ENCODE measurements around the gene ETHE1.

The ETHE1 gene

DNA sequence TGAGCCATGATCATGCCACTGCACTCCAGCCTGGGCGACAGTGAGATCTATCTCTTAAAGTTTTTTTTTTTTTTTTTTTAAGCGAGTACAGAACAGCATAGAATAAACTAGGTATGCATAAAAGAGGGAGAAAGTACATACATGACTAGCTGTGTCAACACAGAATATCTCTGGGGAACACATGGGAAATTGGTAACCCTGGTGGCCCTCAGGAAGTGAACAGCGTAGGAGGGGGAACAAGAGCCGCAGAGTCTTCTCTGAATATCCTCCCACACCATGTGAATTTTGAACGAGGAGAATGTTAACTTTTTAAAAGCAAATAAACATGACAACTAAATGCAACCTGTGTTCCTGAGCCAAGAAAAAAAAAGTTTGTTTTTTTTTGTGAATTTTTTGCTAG, 37.7 kb downstream of the ETHE1 start:
- Histone ChIP-seq H3K27ac (ENCODE audit: low read depth, low read length) (no peak overlapping the region), H3K9me3 (ENCODE audit: insufficient read depth, low read length) (no peaks in the 10 kb centered on the region), H4K20me1 (ENCODE audit: low read depth, low read length) (no peaks in the 10 kb centered on the region)

DNA sequence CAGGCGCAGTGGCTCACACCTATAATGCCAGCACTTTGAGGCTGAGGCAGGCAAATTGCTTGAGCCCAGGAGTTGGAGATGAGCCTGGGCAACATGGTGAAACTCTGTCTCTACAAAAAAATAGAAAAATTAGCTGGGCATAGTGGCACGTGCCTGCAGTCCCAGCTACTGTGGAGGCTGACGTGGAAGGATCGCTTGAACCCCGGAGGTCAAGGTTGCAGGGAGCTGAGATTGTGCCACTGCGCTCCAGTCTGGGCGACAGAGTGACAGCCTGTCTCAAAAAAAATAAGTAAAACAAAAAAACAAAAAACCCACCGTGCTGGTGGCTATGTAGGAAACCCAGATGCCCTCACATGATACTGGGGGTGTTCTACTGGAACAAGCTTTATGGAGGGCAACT, 38.8 kb downstream of the ETHE1 start:
- Histone ChIP-seq H3F3A (ENCODE audit: insufficient read depth) (no peaks in the 10 kb centered on the region), H3K9me2 (replicated peaks; ENCODE audit: insufficient read depth, low read length) (no peaks in the 10 kb centered on the region), H3K9ac (ENCODE audit: low read length) (no peak overlapping the region), H2AFZ (ENCODE audit: low read depth, low read length, severe bottlenecking) (no peak overlapping the region), H3K27ac (ENCODE audit: low read depth, low read length) (no peak overlapping the region), H3K4me3 (ENCODE audit: insufficient read depth, low read length, poor library complexity, severe bottlenecking) (no peak overlapping the region), H3K9me3 (ENCODE audit: insufficient read depth, low read length) (no peaks in the 10 kb centered on the region), H3K27me3 (ENCODE audit: low read length) (no peaks in the 10 kb centered on the region), H4K20me1 (ENCODE audit: low read depth, low read length) (no peaks in the 10 kb centered on the region), H3K4me2 (ENCODE audit: low read depth, low read length, poor library complexity, severe bottlenecking) (no peak overlapping the region), H3K36me3 (ENCODE audit: low read length) (no peaks in the 10 kb centered on the region), H3K79me2 (ENCODE audit: insufficient read depth, low read length) (no peaks in the 10 kb centered on the region)
- TF ChIP-seq CTCF (IDR thresholded peaks at IDR 0.05; ENCODE audit: insufficient read depth, low read length, poor library complexity, severe bottlenecking) = no peak
- TF ChIP-seq EZH2phosphoT487 (conservative IDR thresholded peaks at IDR 0.05; ENCODE audit: low read length) = no peak

More for the DNA sequence above, 37.7 kb downstream of the ETHE1 start:
- Histone ChIP-seq H3K9me2 (replicated peaks; ENCODE audit: insufficient read depth, low read length) (no peaks in the 10 kb centered on the region), H3K9ac (ENCODE audit: low read length) (no peak overlapping the region), H3K27me3 (ENCODE audit: low read length) (no peaks in the 10 kb centered on the region), H3K4me2 (ENCODE audit: low read depth, low read length, poor library complexity, severe bottlenecking) (no peak overlapping the region), H3F3A (ENCODE audit: insufficient read depth) (no peaks in the 10 kb centered on the region), H3K4me3 (ENCODE audit: insufficient read depth, low read length, poor library complexity, severe bottlenecking) (no peak overlapping the region), H3K79me2 (ENCODE audit: insufficient read depth, low read length) (no peaks in the 10 kb centered on the region), H3K36me3 (ENCODE audit: low read length) (no peaks in the 10 kb centered on the region), H2AFZ (ENCODE audit: low read depth, low read length, severe bottlenecking) (no peak overlapping the region)
- TF ChIP-seq EZH2phosphoT487 (conservative IDR thresholded peaks at IDR 0.05; ENCODE audit: low read length) = no peak
- no peak for TF ChIP-seq CTCF (IDR thresholded peaks at IDR 0.05; ENCODE audit: insufficient read depth, low read length, poor library complexity, severe bottlenecking)

GRCh38 chr19:43486412-43486811, 40.6 kb downstream of the ETHE1 start:
- Histone ChIP-seq H3K4me2 (ENCODE audit: low read depth, low read length, poor library complexity, severe bottlenecking) (no peak overlapping the region), H4K20me1 (ENCODE audit: low read depth, low read length) (no peaks in the 10 kb centered on the region), H2AFZ (ENCODE audit: low read depth, low read length, severe bottlenecking) (no peak overlapping the region), H3K4me3 (ENCODE audit: insufficient read depth, low read length, poor library complexity, severe bottlenecking) (no peak overlapping the region), H3K9me2 (replicated peaks; ENCODE audit: insufficient read depth, low read length) (no peaks in the 10 kb centered on the region), H3K79me2 (ENCODE audit: insufficient read depth, low read length) (no peaks in the 10 kb centered on the region), H3K9ac (ENCODE audit: low read length) (no peak overlapping the region), H3K27me3 (ENCODE audit: low read length) (no peaks in the 10 kb centered on the region), H3F3A (ENCODE audit: insufficient read depth) (no peaks in the 10 kb centered on the region), H3K36me3 (ENCODE audit: low read length) (no peaks in the 10 kb centered on the region), H3K27ac (ENCODE audit: low read depth, low read length) (no peak overlapping the region), H3K9me3 (ENCODE audit: insufficient read depth, low read length) (no peaks in the 10 kb centered on the region)
- TF ChIP-seq CTCF (IDR thresholded peaks at IDR 0.05; ENCODE audit: insufficient read depth, low read length, poor library complexity, severe bottlenecking) (no peak), EZH2phosphoT487 (conservative IDR thresholded peaks at IDR 0.05; ENCODE audit: low read length) (no peak)

Measured in SU-DHL-6 (cell line).